ENCODE data around the gene COL23A1. TPM values are rescaled to one million over a fixed set of nuclear protein-coding genes. Genes with fewer than 3 reads are reported as not detected.

COL23A1 gene
- total and polyA plus RNA-seq, 2 donors (not counting 1 experiment from before 2014, with no cell fraction given): 0.20 TPM; not detected in 1

DNA sequence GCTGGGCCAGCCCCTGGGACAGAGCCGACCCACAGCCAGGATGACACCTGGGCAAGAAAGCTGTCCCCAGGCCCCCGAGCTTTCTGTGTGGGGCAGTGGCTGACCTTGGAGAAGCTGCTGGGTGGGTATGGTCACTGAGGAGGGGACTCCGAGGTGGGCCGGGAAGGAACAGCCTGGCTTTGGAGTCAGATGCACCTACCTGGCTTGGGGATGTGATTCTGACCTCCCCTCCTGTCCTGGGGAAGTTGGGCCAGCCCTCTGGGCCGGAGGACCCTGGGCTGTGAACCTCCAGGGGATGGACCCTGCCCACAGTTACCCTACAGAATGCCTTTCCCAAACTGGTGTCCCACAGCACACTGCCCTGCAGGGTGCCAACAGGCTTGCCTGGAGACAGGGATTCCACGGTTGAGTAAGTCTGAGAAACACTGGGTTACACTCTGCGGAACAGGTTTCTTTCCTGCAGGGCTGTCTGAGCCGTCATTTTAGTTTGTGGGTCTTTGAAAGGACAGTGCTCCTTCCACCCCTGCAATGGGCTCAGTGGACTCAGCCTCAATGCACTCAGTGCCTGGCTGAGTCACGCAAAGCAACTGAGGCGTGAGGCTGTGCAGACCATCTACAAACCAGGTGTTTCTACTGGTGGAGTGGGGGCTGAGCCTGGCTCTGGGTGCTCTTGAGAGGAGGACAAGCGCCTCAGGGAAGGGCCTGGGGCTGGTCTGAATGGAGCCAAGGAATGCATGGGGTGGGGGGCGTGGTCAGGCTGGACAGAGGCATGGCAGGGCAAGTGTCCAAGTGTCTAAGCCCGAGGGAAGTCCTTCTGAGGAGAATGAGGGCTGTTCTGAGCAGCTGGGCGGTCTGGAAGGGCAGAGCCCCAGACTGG, 316.3 kb downstream of the COL23A1 start:
- no peak overlapping the region for H3K9ac ChIP-seq (ENCODE audit: low read length)
- H3K27ac ChIP-seq (ENCODE audit: low read length in 2 of 2): no peak overlapping the region
- H2AFZ ChIP-seq (ENCODE audit: insufficient read depth, low read depth, low read length, poor library complexity, severe bottlenecking): no peak overlapping the region
- DNase-seq (no peak), ATAC-seq (ENCODE audit: low read depth) (no peak)
- H3K4me3 ChIP-seq (ENCODE audit: control extremely low read depth in 1 of 5, extremely low read depth in 1 of 5, insufficient read depth in 1 of 5, low read depth in 2 of 5, low read length in 4 of 5): no peak overlapping the region
- Mint-ChIP-seq H3K4me3 (no peak overlapping the region), H3K27ac (no peak overlapping the region), H3K4me1 (no peaks in the 10 kb centered on the region), H3K9me3 (ENCODE audit: insufficient read depth) (no peaks in the 10 kb centered on the region), H3K27me3 (peaks cover 19% of the 10 kb centered on the region)
- no peaks in the 10 kb centered on the region for H3K27me3 ChIP-seq (replicated peaks in 1 of 4; ENCODE audit: control extremely low read depth in 1 of 4, control insufficient read depth in 3 of 4, insufficient read depth in 4 of 4, low read length in 3 of 4)
- H3K4me2 ChIP-seq (replicated peaks; ENCODE audit: low read depth, low read length, poor library complexity, severe bottlenecking): no peak overlapping the region
- intact Hi-C loops (cut with micrococcal nuclease): no loop called here
- H3K4me1 ChIP-seq (ENCODE audit: control insufficient read depth in 2 of 2, insufficient read depth in 2 of 2, low read length in 2 of 2): no peaks in the 10 kb centered on the region
- no peaks in the 10 kb centered on the region for H3K79me2 ChIP-seq (ENCODE audit: control insufficient read depth, insufficient read depth, low read length)
- TF ChIP-seq, protein P1, sequence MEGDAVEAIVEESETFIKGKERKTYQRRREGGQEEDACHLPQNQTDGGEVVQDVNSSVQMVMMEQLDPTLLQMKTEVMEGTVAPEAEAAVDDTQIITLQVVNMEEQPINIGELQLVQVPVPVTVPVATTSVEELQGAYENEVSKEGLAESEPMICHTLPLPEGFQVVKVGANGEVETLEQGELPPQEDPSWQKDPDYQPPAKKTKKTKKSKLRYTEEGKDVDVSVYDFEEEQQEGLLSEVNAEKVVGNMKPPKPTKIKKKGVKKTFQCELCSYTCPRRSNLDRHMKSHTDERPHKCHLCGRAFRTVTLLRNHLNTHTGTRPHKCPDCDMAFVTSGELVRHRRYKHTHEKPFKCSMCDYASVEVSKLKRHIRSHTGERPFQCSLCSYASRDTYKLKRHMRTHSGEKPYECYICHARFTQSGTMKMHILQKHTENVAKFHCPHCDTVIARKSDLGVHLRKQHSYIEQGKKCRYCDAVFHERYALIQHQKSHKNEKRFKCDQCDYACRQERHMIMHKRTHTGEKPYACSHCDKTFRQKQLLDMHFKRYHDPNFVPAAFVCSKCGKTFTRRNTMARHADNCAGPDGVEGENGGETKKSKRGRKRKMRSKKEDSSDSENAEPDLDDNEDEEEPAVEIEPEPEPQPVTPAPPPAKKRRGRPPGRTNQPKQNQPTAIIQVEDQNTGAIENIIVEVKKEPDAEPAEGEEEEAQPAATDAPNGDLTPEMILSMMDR (IDR thresholded peaks at IDR 0.05): no peak
- no peak for TF ChIP-seq EZH2 (IDR thresholded peaks at IDR 0.05; ENCODE audit: borderline replicate concordance, insufficient read depth, low read depth, low read length, poor library complexity, severe bottlenecking)
- 90% methylated on average over 12 of the region's 14 CpGs for WGBS (ENCODE audit: insufficient coverage)
- H4K20me1 ChIP-seq (ENCODE audit: control insufficient read depth, insufficient read depth, low read length, poor library complexity, severe bottlenecking): no peaks in the 10 kb centered on the region
- POLR2A ChIA-PET: no interaction called here
- no peaks in the 10 kb centered on the region for H3K36me3 ChIP-seq (replicated peaks in 1 of 2; ENCODE audit: control extremely low read depth in 1 of 2, control insufficient read depth in 1 of 2, extremely low read depth in 1 of 2, insufficient read depth in 2 of 2, low read length in 1 of 2)
- CTCF ChIA-PET: interaction anchor here (1.9 kb wide), 1 partner anchor 10 kb away, joined by 6 read pairs; no protein-coding TSS in a partner anchor
- no peaks in the 10 kb centered on the region for H3K9me3 ChIP-seq (ENCODE audit: control extremely low read depth in 1 of 3, control insufficient read depth in 2 of 3, insufficient read depth in 1 of 3, low read length in 2 of 3)

GRCh38 chr5:178273041-178273440, 317.2 kb downstream of the COL23A1 start:
- Histone ChIP-seq H3K36me3 (replicated peaks in 1 of 2; ENCODE audit: control extremely low read depth in 1 of 2, control insufficient read depth in 1 of 2, extremely low read depth in 1 of 2, insufficient read depth in 2 of 2, low read length in 1 of 2) (no peaks in the 10 kb centered on the region), H3K9ac (ENCODE audit: low read length) (no peak overlapping the region), H3K79me2 (ENCODE audit: control insufficient read depth, insufficient read depth, low read length) (no peaks in the 10 kb centered on the region), H3K27me3 (replicated peaks in 1 of 4; ENCODE audit: control extremely low read depth in 1 of 4, control insufficient read depth in 3 of 4, insufficient read depth in 4 of 4, low read length in 3 of 4) (no peaks in the 10 kb centered on the region), H3K27ac (ENCODE audit: low read length in 2 of 2) (no peak overlapping the region), H3K4me3 (ENCODE audit: control extremely low read depth in 1 of 5, extremely low read depth in 1 of 5, insufficient read depth in 1 of 5, low read depth in 2 of 5, low read length in 4 of 5) (no peak overlapping the region), H3K4me2 (replicated peaks; ENCODE audit: low read depth, low read length, poor library complexity, severe bottlenecking) (no peak overlapping the region), H4K20me1 (ENCODE audit: control insufficient read depth, insufficient read depth, low read length, poor library complexity, severe bottlenecking) (no peaks in the 10 kb centered on the region), H3K4me1 (ENCODE audit: control insufficient read depth in 2 of 2, insufficient read depth in 2 of 2, low read length in 2 of 2) (no peaks in the 10 kb centered on the region), H2AFZ (ENCODE audit: insufficient read depth, low read depth, low read length, poor library complexity, severe bottlenecking) (no peak overlapping the region), H3K9me3 (ENCODE audit: control extremely low read depth in 1 of 3, control insufficient read depth in 2 of 3, insufficient read depth in 1 of 3, low read length in 2 of 3) (no peaks in the 10 kb centered on the region)
- Mint-ChIP-seq H3K27ac (no peak overlapping the region), H3K27me3 (peaks cover 19% of the 10 kb centered on the region), H3K4me1 (no peaks in the 10 kb centered on the region), H3K4me3 (no peak overlapping the region), H3K9me3 (ENCODE audit: insufficient read depth) (no peaks in the 10 kb centered on the region)
- DNase-seq (no peak), ATAC-seq (ENCODE audit: low read depth) (no peak)
- WGBS (ENCODE audit: insufficient coverage): 92% methylated on average over 13 of the region's 15 CpGs
- ChIA-PET POLR2A (no interaction called here), CTCF (interaction anchor here (1.4 kb wide), 1 partner anchor 10 kb away, joined by 3 read pairs; no protein-coding TSS in a partner anchor)
- intact Hi-C loops (cut with micrococcal nuclease): no loop called here
- TF ChIP-seq, protein P1 (IDR thresholded peaks at IDR 0.05): no peak
- TF ChIP-seq EZH2 (IDR thresholded peaks at IDR 0.05; ENCODE audit: borderline replicate concordance, insufficient read depth, low read depth, low read length, poor library complexity, severe bottlenecking): no peak

Data from B cell (primary cell).